CD4-positive, alpha-beta T cell treated with Interferon alpha-2 for 1 hour (primary cell): Measurements from ENCODE around the gene ZNF282.
"Not testable (repeated sequence)": the region's sequence is repeated elsewhere in the genome, so short reads cannot be mapped to it uniquely, and the experiment has no call there.

Experiments used
- DNase-seq, 2 donors: peaks; one replicate each; pipeline ENCODE4 v3.0.0-alpha.2; 2020 to 2022

ZNF282 gene

DNA sequence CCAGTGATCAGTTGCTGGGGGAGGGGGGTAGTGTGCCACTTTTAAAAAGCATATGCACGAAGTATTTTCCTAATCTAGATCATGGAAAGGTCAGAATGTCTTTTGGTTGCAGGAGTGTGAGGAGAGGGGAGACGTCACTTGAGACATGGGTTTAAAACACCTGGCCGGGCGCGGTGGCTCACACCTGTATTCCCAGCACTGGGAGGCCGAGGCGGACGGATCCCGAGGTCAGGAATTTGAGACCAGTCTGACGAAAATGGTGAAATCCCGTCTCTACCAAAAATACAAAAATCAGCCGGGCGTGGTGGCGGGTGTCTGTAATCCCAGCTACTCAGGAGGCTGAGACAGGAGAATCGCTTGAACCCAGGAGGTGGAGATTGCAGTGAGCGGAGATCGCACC is 31.0 kb downstream of the ZNF282 start:
- not testable (repeated sequence) for DNase-seq

DNA sequence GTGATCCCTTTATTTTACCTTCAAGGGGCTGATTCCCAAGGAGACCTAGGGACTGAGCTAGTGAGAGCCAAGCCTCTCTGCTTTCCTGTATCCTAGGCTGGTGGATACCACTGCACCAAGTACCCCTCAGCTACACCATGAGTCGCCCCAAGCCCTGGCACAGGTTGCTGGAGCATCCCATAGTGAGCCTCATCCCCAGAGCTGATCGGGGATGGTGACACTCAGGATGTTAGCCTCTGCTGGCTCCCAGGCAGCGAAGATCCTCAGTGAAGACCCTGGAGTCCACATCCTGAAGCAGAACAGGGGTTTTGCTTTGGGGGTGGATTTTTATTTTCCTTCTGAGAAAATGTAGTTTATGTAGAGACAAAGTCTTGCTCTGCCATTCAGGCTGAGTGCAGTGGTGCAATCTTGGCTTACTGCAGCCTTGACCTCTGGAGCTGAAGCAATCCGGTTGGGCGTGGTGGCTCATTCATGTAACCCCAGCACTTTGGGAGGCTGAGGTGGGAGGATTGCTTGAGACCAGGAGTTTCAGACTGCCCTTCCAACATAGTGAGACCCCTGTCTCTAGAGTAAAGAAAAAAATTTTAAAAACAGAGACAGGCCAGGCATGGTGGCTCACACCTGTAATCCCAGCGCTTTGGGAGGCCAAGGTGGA is 31.6 kb downstream of the ZNF282 start:
- no peak for DNase-seq

DNA sequence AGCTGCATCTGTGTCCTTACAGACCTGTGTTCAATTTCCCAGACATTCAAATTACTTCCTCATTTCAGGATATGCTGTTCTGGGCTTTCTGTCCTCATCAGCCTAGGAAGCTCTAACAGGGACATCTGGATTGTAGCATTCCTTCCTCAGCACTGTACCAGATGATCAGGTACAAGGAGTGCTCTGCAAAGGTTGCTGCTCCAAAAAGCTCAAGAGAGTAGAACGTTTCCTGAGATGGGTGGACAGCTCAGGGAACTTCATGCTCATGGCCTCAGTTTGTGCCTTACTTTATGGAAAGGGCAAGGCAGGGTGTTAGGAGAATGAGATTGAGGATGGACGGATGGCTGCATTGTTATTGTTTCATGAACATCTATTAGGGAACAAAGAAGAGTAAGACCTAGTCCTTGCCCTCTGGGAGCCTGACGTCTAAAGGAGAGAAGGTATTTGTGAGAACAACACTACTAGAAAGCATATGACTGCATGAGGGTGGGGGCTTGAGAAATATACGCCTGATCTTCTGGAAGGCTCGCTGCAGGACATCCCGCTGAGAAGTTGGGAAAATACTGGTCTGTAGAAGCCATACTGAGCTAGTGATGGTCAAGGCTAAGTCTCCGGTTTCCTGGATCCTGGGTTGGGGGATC is 33.6 kb downstream of the ZNF282 start:
- no peak for DNase-seq

DNA sequence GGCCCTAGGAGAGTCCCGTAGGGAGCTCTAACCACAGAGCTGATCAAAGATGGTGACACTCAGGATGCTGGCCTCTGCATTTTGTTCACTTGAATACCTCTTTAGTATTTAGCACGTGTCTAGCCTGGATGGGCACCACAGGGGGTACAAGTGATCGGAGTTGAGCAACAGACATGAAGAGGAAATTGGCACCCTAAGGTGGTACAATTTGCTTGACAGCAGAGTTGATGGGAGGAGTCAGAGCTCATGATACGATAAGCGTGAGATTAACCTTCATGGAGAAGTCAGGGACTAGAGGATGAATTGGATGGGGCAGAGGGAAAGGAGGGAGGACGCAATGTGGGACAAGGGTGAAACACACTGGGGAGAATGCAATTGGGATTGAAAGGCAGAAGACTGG is 34.2 kb downstream of the ZNF282 start:
- DNase-seq = no peak

DNA sequence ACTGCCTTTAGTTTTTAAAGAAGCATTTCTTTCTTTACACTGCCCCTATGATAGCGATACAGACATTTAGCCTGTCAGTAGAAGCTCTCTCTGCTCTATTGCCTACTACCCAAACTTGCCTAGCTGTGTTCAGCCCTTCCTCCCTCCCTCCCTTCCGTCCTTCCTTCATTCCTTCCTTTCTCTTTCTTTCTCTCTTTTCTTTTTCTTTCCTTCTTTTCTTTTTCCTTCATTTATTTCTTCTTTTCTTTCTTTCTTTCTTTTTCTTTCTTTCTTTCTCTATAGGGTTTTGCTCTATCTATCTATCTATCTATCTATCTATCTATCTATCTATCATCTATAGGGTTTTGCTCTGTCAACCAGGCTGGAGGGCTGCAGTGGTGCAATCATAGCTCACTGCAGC is 37.0 kb downstream of the ZNF282 start:
- no peak for DNase-seq

DNA sequence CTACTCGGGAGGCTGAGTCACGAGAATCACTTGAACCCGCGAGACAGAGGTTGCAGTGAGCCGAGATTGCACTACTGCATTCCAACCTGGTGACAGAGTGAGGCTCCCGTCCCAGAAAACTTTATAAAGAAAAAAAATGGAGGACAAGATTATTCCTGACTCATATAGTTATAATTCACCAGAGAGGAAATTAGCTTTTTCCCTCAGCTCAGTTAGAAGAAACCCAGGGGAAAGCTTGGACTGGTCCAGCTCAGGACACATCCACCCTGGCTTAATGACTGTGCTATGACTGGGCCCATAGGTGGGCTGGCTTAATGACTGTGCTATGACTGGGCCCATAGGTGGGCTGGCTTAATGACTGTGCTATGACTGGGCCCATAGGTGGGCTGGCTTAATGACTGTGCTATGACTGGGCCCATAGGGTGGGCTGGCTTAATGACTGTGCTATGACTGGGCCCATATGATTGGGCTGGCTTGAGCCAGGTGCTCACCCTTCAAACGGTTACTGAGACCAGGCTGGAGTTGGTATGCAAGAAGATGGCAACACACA is 38.4 kb downstream of the ZNF282 start:
- not testable (repeated sequence) for DNase-seq

DNA sequence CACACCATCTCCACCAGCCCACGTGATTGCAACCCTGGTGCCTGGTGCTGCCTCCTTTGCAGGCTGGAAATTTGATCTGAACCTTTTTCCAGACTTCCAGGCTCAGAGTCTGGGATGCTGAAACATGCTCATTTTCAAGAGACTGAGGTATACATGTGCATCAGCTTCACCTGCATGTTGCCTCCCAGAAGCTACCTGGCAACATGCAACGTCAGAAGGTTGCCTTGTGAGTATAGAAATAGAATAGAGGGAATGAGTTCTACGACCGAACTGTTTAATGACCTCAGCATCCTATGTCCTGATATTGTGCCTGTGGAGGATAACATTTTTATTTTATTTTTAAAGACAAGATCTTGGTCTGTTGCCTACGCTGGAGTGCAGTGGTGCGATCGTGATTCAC is 42.2 kb downstream of the ZNF282 start:
- DNase-seq = no peak

DNA sequence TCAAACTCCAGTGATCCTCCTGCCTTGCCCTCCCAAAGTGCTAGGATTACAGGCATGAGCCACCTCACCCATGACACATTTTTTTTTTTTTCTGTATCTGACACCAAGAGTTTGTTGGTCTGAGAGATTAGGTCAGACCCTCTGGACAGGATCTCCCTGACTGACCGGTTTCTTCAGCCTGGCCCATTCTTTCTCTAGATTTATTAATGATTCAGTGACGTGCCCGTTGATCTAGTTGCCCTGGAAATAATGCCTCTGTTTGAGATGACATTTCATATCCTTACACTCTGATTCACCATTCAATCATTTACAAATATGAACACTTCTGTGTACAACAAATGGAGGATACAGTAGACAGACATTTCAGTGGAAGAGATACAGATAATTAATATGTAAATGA is 42.7 kb downstream of the ZNF282 start:
- DNase-seq = no peak

DNA sequence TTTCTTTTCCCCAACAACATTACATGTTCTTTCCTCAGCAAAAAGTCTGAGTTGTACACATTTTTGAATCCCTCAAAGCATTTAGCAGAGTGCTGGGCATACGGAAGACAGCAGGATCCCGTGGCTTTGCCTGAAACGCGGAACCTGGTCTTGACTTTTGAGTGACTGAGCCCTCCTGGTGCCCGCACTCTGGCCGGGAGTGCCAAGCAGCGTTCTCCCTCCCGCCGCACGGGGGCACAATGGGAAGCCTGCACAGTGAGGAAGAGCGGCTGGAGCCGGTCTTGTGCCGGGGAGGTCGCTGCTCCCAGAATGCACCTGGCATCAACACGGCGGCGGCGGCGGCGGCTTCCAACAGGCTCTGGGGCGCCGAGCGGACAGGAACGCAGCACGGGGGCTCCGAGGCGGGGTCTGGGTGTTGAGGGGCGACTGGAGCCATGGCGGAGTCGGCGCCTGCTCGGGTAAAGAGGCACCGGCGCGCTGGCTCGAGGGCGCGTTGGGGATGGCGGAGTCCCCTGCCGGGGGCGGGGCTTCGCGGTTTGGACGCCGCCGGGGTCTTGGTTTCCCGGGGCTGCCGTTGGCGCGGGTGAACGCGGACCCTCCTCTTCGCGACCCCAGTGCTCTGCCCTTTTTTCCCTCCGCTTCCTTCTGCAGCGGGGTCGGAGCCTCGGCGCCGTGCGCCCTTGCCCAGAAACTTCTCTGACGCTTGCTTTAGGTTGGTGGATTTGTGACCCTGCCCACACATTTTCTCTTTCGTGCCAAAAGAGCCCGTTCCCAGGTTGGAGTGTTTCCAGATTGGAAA is 44.2 kb downstream of the ZNF282 start, which contains the start of gene ZNF212:
Gene ZNF212 (plus strand): TSS at position 307 of the 799 bp plus-strand sequence. CDS start 128 bp downstream, at position 435.
- DNase-seq = peak; percentile 86 to 89

DNA sequence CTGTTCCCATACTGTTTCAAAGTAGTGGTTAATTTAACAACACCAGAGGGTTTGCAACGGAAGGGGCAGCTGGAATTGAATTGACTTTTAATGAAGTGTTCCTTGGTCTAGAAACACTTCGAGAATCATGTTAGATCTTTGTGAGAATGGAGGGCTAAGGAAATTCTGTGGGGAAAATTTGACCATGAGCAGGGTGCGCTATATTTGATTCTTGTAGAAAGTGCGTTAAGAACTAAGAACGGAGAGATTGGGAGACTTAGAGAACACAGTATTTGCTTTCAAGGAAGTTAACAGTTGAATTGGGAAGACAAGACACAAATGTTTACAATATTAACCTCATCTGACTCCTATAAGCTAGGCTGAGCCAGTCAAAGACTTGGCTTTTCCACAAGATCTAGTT is 45.3 kb downstream of the ZNF282 start:
- DNase-seq = no peak

DNA sequence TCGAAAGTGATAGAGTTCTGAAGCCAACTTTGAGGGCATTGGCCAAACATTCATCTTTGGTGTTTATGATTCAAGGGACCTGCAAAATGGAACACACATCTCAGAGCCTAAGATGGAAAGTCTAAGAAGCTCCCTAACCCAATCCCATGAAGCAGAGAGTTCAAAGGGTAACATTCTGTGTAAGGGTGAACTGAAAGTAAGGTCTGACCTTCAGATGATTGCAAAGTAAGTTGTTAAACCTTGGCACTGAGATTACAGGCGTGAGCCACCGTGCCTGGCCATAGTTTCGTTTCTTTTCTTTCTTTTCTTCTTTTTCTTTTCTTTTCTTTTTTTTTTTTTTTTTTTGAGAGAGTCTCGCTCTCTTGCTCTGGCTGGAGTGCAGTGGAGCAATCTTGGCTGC is 46.4 kb downstream of the ZNF282 start:
- no peak for DNase-seq

DNA sequence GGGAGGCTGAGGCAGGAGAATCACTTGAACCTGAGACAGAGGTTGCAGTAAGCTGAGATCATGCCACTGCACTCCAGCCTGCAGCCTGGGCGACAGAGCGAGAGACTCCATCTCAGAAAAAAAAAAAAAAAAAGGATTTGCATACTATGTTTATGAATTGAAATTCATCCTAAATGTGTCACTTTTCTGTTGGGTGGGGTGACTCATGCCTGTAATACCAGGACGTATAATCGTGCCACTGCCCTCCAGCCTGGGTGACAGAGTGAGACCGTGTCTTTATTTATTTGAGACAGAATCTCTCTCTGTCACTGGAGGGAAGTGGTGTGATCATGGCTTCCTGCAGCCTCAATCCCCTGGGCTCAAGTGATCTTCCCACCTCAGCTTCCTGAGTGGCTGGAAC is 49.9 kb downstream of the ZNF282 start:
- no peak for DNase-seq

DNA sequence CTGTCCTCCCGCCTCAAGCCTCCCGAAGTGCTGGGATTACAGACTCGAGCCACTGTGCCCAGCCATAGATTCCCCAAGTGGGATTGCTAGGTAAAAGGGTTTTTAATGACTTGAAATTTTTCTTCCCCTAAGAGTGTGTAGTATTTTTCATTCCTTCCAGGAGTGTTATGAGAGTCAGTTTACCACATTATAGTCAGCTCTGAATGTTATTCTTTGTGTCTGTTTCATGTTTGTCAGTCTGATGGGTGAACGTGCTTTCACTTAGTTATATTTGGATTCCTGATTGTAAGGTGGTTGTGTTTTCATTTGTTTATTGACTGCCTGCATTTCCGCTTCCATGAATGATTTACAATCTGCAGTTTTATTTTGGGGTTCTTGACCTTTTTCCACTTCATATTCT is 50.4 kb downstream of the ZNF282 start:
- DNase-seq = no peak

DNA sequence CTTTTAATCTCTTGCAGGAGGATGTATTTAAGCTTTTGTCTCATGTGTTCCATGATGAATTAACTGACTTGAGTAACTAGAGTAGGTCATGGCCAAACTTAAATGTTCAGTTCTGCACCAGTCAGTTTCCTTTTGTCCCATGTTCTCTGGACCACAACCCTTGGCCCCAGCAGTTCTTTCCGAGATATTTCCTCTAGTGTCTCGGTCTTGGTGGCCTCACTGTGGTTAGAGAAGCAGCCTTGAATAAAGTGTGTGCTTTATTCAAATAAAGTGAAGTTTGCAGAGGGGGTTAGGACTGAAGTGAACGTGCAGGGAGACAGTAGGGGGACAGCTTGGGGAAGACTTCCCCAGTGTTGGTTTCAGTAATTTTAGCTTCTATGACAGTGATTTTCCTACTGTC is 53.4 kb downstream of the ZNF282 start:
- no peak for DNase-seq

DNA sequence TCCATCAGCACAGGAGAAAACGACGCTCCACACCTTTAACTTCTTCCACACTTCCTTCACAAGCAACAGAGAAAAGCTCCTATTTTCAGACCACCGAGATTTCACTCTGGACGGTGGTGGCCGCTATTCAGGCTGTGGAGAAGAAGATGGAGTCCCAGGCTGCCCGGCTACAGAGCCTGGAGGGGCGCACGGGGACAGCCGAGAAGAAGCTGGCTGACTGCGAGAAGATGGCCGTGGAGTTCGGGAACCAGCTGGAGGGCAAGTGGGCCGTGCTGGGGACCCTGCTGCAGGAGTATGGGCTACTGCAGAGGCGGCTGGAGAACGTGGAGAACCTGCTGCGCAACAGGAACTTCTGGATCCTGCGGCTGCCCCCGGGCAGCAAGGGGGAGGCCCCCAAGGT is 54.8 kb downstream of the ZNF282 start:
- DNase-seq = not testable (repeated sequence)

DNA sequence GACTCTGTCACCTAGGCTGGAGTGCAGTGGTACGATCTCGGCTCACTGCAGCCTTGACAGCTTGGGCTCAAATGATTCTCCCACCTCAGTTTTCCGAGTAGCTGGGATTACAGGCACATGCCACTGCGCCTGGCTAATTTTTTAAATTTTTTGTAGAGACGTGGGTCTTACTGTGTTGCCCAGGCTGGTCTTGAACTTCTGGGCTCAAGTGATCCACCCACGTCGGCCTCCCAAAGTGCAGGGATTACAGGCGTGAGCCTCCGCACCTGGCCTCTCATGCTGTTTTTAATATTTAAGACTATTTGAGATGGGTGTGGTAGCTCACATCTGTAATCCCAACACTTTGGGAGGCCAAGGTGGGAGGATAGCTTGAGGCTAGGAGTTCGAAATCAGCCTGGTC is 56.2 kb downstream of the ZNF282 start:
- not testable (repeated sequence) for DNase-seq

DNA sequence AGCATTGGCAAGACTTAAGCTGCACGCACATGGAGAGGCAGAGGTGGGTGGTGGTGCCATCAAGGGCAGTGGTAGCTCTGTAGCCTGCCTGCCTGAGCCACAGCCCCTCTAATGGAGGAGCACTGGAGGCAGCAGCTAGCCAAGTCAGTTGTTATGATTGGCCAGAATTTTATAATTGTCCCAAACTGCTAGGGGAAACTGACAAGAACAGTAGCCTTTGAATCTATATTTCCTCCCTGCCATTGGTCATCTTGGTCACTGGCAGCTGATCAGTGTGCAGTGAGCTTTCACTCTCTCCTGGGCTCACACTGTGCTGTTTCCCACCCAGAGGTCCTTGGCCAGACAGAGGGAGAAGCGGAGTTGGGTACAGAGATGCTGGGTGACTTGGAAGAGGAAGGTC is 57.0 kb downstream of the ZNF282 start:
- DNase-seq = no peak

DNA sequence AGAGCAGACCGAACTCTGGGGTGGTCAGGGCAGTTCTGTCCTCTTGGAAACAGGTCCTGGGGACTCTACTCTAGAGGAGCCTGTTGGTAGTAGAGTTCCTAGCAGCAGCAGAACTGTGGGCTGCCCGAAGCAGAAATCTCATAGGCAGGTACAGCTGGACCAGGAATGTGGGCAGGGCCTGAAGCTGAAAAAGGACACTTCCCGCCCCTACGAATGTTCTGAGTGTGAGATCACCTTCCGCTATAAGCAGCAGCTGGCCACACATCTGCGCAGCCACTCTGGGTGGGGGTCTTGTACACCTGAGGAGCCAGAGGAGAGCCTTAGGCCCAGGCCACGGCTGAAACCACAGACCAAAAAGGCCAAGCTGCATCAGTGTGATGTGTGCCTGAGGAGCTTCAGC is 58.3 kb downstream of the ZNF282 start:
- DNase-seq = no peak

DNA sequence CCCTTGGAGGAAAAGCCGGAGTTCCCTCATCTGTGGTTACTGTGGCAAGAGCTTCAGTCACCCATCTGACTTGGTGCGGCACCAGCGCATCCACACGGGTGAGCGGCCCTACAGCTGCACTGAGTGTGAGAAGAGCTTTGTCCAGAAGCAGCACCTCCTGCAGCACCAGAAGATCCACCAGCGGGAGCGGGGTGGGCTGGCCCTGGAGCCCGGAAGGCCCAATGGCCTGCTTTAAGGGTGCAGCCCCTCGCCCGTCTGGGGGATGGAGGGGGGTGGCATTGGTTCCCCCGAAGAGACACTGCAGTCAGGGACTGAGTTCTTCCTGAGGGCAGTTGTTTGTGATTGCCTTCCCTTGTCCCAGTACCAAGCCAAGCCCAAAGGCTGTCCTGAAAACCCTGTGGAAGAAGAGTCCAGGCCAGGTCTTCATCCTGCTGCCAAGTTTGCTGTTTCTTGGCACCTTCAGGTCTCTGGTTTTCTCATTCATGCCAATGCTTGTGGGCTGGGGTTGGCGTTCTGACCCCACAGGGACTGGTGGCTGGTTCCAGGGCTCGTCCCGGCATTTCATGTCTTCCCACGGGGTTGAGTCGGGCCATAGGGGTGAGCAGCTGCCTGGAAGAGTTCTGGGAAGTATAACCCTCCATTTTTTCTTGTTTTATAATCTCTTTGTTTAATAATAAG is 59.0 kb downstream of the ZNF282 start:
- DNase-seq = no peak

DNA sequence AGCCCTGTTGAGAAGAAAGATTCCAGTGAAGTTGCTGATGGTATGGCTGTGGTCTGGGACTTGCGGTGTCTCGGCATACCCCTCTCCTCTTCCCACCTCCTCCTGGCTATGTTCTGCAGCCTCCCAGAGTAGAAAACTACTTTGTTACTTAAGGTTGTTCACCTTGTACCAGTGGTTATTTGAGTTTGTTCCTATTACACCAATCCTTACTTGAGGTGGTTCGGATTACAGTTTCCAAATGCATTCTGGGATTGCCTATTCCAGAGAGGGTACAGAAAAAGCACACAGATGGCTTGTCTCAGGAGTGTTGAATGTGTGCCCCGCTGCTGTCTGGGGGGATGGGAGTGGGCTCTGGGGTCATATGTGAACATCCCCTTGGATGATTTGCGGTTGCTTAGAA is 59.8 kb downstream of the ZNF282 start:
- DNase-seq = no peak

DNA sequence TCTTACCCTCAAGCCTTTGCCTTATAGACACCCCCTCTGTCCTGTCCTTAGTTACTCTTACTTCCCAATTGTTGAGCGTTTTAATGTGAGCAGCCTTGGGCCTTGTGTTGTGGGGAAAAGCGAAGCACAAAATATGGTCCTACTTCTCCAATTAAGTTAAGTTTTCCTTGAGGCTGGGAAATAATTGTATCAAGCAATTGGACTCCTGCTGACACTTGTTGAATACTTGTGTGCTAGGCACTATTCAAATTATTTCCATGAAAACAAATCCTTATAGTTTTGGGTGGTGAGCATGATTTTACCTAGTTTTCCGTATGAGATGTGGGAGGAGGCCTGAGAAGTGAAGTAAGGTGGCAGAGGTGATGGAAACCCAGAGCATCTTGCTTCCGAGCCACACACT is 61.2 kb downstream of the ZNF282 start:
- no peak for DNase-seq

DNA sequence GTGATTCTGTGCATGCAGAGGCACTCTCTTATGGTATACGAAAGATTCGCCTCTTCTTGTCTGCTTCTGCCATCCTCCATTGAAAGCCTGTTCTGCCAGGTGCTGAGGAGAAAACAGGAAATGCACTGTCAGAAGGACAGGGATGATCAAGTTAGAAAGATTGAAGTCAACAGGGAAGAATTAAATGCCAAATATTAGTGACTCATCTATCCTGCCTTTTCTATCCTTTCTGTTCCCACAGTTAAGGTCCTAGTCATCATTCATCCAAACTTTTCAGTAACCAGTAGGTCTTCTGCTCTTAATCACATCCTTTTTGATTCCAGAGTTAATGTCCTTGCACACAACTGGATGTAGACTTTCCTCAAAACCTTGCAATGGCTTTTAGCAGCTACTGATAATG is 61.8 kb downstream of the ZNF282 start:
- DNase-seq = no peak

DNA sequence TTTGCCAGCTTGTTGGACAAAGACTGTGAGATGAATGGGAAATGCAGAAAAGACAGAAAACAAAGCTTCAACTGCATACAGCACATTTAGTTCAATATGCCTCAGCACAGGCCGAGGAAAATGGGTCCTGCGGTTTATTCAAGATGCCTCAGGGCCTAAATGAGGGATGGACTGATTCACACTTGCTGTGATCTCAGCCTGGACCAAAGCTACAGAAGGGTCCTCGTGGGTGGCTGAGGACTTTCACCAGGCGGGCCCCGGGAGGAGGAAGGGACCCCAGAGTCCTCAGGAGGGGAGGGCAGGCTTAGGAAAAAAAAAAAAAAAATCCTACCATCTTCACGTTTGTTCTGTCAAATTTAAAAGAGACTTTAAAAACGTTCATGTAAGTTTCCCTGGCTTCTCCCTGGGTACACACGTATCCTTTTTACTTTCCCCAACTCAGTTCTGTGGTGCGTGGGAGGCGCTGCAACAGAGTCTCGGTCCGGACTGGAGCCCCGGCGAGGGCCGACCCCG is 66.0 kb downstream of the ZNF282 start:
- DNase-seq = peak in 1 of 2 donors; percentile 14
